ENCODE data around the gene C11orf21. TPM values are rescaled to one million over a fixed set of nuclear protein-coding genes. Genes with fewer than 3 reads are reported as not detected.

The C11orf21 gene
- total RNA-seq, 1 donor from 2014 or later, result 0.08 TPM

GRCh38 chr11:2320568-2321310 is 19.0 kb upstream of the C11orf21 start:
- peak; percentile 52 for ATAC-seq

GRCh38 chr11:2319791-2320472 is 18.2 kb upstream of the C11orf21 start:
- ATAC-seq, result no peak

- ATAC-seq, result no peak
These were observed 17.0 kb upstream of the C11orf21 start for GRCh38 chr11:2318707-2319106.

- no peak for ATAC-seq
These were observed 16.4 kb upstream of the C11orf21 start for GRCh38 chr11:2318123-2318522.

- ATAC-seq, result no peak
These were observed 15.8 kb upstream of the C11orf21 start for GRCh38 chr11:2317354-2318050.

GRCh38 chr11:2316963-2317244 is 15.2 kb upstream of the C11orf21 start:
- ATAC-seq, result no peak

- ATAC-seq, result no peak
These were observed 14.6 kb upstream of the C11orf21 start for GRCh38 chr11:2316169-2316962.

- no peak for ATAC-seq
These were observed 13.9 kb upstream of the C11orf21 start for GRCh38 chr11:2315395-2316168.

GRCh38 chr11:2314525-2315394 is 13.0 kb upstream of the C11orf21 start:
- no peak for ATAC-seq

- no peak for ATAC-seq
These were observed 12.4 kb upstream of the C11orf21 start for GRCh38 chr11:2314136-2314524.

- ATAC-seq, result no peak
These were observed 11.6 kb upstream of the C11orf21 start for GRCh38 chr11:2313051-2313951.

GRCh38 chr11:2312232-2313042 is 10.7 kb upstream of the C11orf21 start:
- peak; percentile 41 for ATAC-seq

GRCh38 chr11:2311353-2312133 is 9.8 kb upstream of the C11orf21 start:
- peak; percentile 70 for ATAC-seq

- no peak for ATAC-seq
These were observed 9.2 kb upstream of the C11orf21 start for GRCh38 chr11:2310786-2311352.

- no peak for ATAC-seq
These were observed 8.5 kb upstream of the C11orf21 start for GRCh38 chr11:2310073-2310785.

GRCh38 chr11:2309251-2310072 is 7.7 kb upstream of the C11orf21 start:
- ATAC-seq, result no peak
